ENCODE measurements around the gene SLC16A10.
"Not testable (repeated sequence)": the region's sequence is repeated elsewhere in the genome, so short reads cannot be mapped to it uniquely, and the experiment has no call there.

Gene SLC16A10

GRCh38 chr6:111087106-111087835, at the start of gene SLC16A10:
TSS of gene SLC16A10 (plus strand) at chr6:111087503. CDS start at chr6:111087753, 250 bp downstream.
- Histone ChIP-seq H3K9me3 (ENCODE audit: control insufficient read depth, low read length) (no peaks in the 10 kb centered on the region), H3K4me3 (ENCODE audit: low read length) (peak within 1 kb of the TSS; percentile 36), H3K27me3 (ENCODE audit: control insufficient read depth, insufficient read depth, low read length) (peaks cover 24% of the 10 kb centered on the region), H3K9ac (ENCODE audit: low read length) (peak within 1 kb of the TSS; percentile 39), H3K4me1 (ENCODE audit: control insufficient read depth, insufficient read depth, low read length) (peaks cover 9% of the 10 kb centered on the region), H3K36me3 (ENCODE audit: control insufficient read depth, insufficient read depth, low read length) (no peaks in the 10 kb centered on the region)

GRCh38 chr6:111038534-111039252, 48.6 kb upstream of the SLC16A10 start:
- Histone ChIP-seq H3K4me3 (ENCODE audit: low read length) (no peak overlapping the region), H3K4me1 (ENCODE audit: control insufficient read depth, insufficient read depth, low read length) (no peaks in the 10 kb centered on the region), H3K27me3 (ENCODE audit: control insufficient read depth, insufficient read depth, low read length) (no peaks in the 10 kb centered on the region), H3K36me3 (ENCODE audit: control insufficient read depth, insufficient read depth, low read length) (no peaks in the 10 kb centered on the region), H3K9me3 (ENCODE audit: control insufficient read depth, low read length) (no peaks in the 10 kb centered on the region), H3K9ac (ENCODE audit: low read length) (no peak overlapping the region)

- no peaks in the 10 kb centered on the region for H3K36me3 ChIP-seq (ENCODE audit: control insufficient read depth, insufficient read depth, low read length)
- H3K27me3 ChIP-seq (ENCODE audit: control insufficient read depth, insufficient read depth, low read length), result no peaks in the 10 kb centered on the region
- H3K4me1 ChIP-seq (ENCODE audit: control insufficient read depth, insufficient read depth, low read length), result no peaks in the 10 kb centered on the region
- no peak overlapping the region for H3K9ac ChIP-seq (ENCODE audit: low read length)
- no peak overlapping the region for H3K4me3 ChIP-seq (ENCODE audit: low read length)
- H3K9me3 ChIP-seq (ENCODE audit: control insufficient read depth, low read length), result no peaks in the 10 kb centered on the region
Observed at GRCh38 chr6:111041917-111042316, 45.4 kb upstream of the SLC16A10 start.

- Histone ChIP-seq H3K4me3 (ENCODE audit: low read length) (no peak overlapping the region), H3K9me3 (ENCODE audit: control insufficient read depth, low read length) (no peaks in the 10 kb centered on the region), H3K27me3 (ENCODE audit: control insufficient read depth, insufficient read depth, low read length) (no peaks in the 10 kb centered on the region), H3K36me3 (ENCODE audit: control insufficient read depth, insufficient read depth, low read length) (no peaks in the 10 kb centered on the region), H3K4me1 (ENCODE audit: control insufficient read depth, insufficient read depth, low read length) (no peaks in the 10 kb centered on the region), H3K9ac (ENCODE audit: low read length) (no peak overlapping the region)
Observed at GRCh38 chr6:111047244-111047643, 40.1 kb upstream of the SLC16A10 start.

GRCh38 chr6:111050261-111051023, 36.9 kb upstream of the SLC16A10 start:
- no peaks in the 10 kb centered on the region for H3K36me3 ChIP-seq (ENCODE audit: control insufficient read depth, insufficient read depth, low read length)
- no peak overlapping the region for H3K4me3 ChIP-seq (ENCODE audit: low read length)

GRCh38 chr6:111052171-111052570, 35.1 kb upstream of the SLC16A10 start:
- H3K4me3 ChIP-seq (ENCODE audit: low read length), result no peak overlapping the region
- no peaks in the 10 kb centered on the region for H3K36me3 ChIP-seq (ENCODE audit: control insufficient read depth, insufficient read depth, low read length)
- no peaks in the 10 kb centered on the region for H3K9me3 ChIP-seq (ENCODE audit: control insufficient read depth, low read length)
- H3K4me1 ChIP-seq (ENCODE audit: control insufficient read depth, insufficient read depth, low read length), result no peaks in the 10 kb centered on the region
- H3K9ac ChIP-seq (ENCODE audit: low read length), result no peak overlapping the region
- H3K27me3 ChIP-seq (ENCODE audit: control insufficient read depth, insufficient read depth, low read length), result no peaks in the 10 kb centered on the region

More at GRCh38 chr6:111050261-111051023, 36.9 kb upstream of the SLC16A10 start:
- H3K9ac ChIP-seq (ENCODE audit: low read length), result no peak overlapping the region
- H3K27me3 ChIP-seq (ENCODE audit: control insufficient read depth, insufficient read depth, low read length), result no peaks in the 10 kb centered on the region
- no peaks in the 10 kb centered on the region for H3K4me1 ChIP-seq (ENCODE audit: control insufficient read depth, insufficient read depth, low read length)
- H3K9me3 ChIP-seq (ENCODE audit: control insufficient read depth, low read length), result no peaks in the 10 kb centered on the region

- Histone ChIP-seq H3K4me3 (ENCODE audit: low read length) (no peak overlapping the region), H3K27me3 (ENCODE audit: control insufficient read depth, insufficient read depth, low read length) (peaks cover 3% of the 10 kb centered on the region), H3K9me3 (ENCODE audit: control insufficient read depth, low read length) (no peaks in the 10 kb centered on the region), H3K36me3 (ENCODE audit: control insufficient read depth, insufficient read depth, low read length) (no peaks in the 10 kb centered on the region), H3K4me1 (ENCODE audit: control insufficient read depth, insufficient read depth, low read length) (no peaks in the 10 kb centered on the region), H3K9ac (ENCODE audit: low read length) (no peak overlapping the region)
Observed at GRCh38 chr6:111057074-111057752, 30.1 kb upstream of the SLC16A10 start.

GRCh38 chr6:111061508-111061907, 25.8 kb upstream of the SLC16A10 start:
- Histone ChIP-seq H3K9me3 (ENCODE audit: control insufficient read depth, low read length) (no peaks in the 10 kb centered on the region), H3K9ac (ENCODE audit: low read length) (no peak overlapping the region), H3K27me3 (ENCODE audit: control insufficient read depth, insufficient read depth, low read length) (peaks cover 7% of the 10 kb centered on the region), H3K36me3 (ENCODE audit: control insufficient read depth, insufficient read depth, low read length) (no peaks in the 10 kb centered on the region), H3K4me3 (ENCODE audit: low read length) (no peak overlapping the region), H3K4me1 (ENCODE audit: control insufficient read depth, insufficient read depth, low read length) (no peaks in the 10 kb centered on the region)

GRCh38 chr6:111061985-111062384, 25.3 kb upstream of the SLC16A10 start:
- not testable (repeated sequence) for H3K9me3 ChIP-seq (ENCODE audit: control insufficient read depth, low read length); H3K9ac ChIP-seq (ENCODE audit: low read length); H3K36me3 ChIP-seq (ENCODE audit: control insufficient read depth, insufficient read depth, low read length); H3K4me3 ChIP-seq (ENCODE audit: low read length); H3K4me1 ChIP-seq (ENCODE audit: control insufficient read depth, insufficient read depth, low read length); H3K27me3 ChIP-seq (ENCODE audit: control insufficient read depth, insufficient read depth, low read length)

- H3K9ac ChIP-seq (ENCODE audit: low read length); H3K4me1 ChIP-seq (ENCODE audit: control insufficient read depth, insufficient read depth, low read length); H3K27me3 ChIP-seq (ENCODE audit: control insufficient read depth, insufficient read depth, low read length); H3K36me3 ChIP-seq (ENCODE audit: control insufficient read depth, insufficient read depth, low read length); H3K9me3 ChIP-seq (ENCODE audit: control insufficient read depth, low read length); H3K4me3 ChIP-seq (ENCODE audit: low read length): not testable (repeated sequence)
Observed at GRCh38 chr6:111062860-111063259, 24.4 kb upstream of the SLC16A10 start.

- no peaks in the 10 kb centered on the region for H3K9me3 ChIP-seq (ENCODE audit: control insufficient read depth, low read length)
- H3K4me1 ChIP-seq (ENCODE audit: control insufficient read depth, insufficient read depth, low read length), result no peaks in the 10 kb centered on the region
- peaks cover 4% of the 10 kb centered on the region for H3K27me3 ChIP-seq (ENCODE audit: control insufficient read depth, insufficient read depth, low read length)
- H3K36me3 ChIP-seq (ENCODE audit: control insufficient read depth, insufficient read depth, low read length), result no peaks in the 10 kb centered on the region
- no peak overlapping the region for H3K4me3 ChIP-seq (ENCODE audit: low read length)
- no peak overlapping the region for H3K9ac ChIP-seq (ENCODE audit: low read length)
Observed at GRCh38 chr6:111068109-111068865, 19.0 kb upstream of the SLC16A10 start.

Data from mucosa of stomach (tissue), 1 donor.